Keratinocyte (primary cell): Measurements from ENCODE around the gene TTLL6.

ENCODE experiments used
- EZH2 ChIP-seq: IDR thresholded peaks from one replicate; pipeline ENCODE4 v1.6.1; 2012; ENCODE audit warnings: inconsistent platforms, mild to moderate bottlenecking, low read length, moderate library complexity
- TF ChIP-seq, protein P1 (sequence below), 3 experiments: IDR thresholded peaks in 1 of 3; conservative IDR thresholded peaks in 1 of 3; optimal IDR thresholded peaks in 1 of 3; 2 replicates in 2 of 3; 3 replicates in 1 of 3; pipeline versions ENCODE3 to v1.5.1; 2011; ENCODE audit warnings: low read length in 3 of 3, mild to moderate bottlenecking in 3 of 3, moderate library complexity in 2 of 3, control low read depth in 1 of 3, inconsistent platforms in 1 of 3; ENCODE audit not compliant: insufficient read depth in 2 of 3; ENCODE audit errors: extremely low read depth in 1 of 3

DNA sequence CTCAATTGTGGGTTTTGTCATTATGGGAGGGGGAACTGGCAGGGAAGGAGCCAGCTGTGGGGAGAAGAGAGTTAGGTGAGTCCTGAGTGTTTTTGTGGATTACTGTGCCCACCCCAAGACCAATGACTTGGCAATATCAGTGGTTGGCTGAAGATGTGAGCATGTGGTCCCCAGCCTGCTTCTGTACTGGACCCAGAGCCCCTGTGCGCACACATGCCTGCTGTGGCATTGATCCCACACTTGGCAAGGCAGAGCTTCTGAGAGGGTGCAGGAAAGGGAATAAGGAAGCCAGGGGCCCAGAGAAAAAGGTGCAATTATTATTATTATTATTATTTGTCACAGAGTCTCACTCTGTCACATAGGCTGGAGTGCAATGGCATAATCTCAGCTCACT, 96.0 kb downstream of the TTLL6 start:
- TF ChIP-seq, protein P1, sequence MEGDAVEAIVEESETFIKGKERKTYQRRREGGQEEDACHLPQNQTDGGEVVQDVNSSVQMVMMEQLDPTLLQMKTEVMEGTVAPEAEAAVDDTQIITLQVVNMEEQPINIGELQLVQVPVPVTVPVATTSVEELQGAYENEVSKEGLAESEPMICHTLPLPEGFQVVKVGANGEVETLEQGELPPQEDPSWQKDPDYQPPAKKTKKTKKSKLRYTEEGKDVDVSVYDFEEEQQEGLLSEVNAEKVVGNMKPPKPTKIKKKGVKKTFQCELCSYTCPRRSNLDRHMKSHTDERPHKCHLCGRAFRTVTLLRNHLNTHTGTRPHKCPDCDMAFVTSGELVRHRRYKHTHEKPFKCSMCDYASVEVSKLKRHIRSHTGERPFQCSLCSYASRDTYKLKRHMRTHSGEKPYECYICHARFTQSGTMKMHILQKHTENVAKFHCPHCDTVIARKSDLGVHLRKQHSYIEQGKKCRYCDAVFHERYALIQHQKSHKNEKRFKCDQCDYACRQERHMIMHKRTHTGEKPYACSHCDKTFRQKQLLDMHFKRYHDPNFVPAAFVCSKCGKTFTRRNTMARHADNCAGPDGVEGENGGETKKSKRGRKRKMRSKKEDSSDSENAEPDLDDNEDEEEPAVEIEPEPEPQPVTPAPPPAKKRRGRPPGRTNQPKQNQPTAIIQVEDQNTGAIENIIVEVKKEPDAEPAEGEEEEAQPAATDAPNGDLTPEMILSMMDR (optimal IDR thresholded peaks at IDR 0.05 in 1 of 3, IDR thresholded peaks at IDR 0.05 in 1 of 3, conservative IDR thresholded peaks at IDR 0.05 in 1 of 3; ENCODE audit: extremely low read depth in 1 of 3, insufficient read depth in 2 of 3, low read length in 3 of 3), result no peak
- TF ChIP-seq EZH2, result no peak
